ENCODE data around the gene TELO2.

TELO2 gene

DNA sequence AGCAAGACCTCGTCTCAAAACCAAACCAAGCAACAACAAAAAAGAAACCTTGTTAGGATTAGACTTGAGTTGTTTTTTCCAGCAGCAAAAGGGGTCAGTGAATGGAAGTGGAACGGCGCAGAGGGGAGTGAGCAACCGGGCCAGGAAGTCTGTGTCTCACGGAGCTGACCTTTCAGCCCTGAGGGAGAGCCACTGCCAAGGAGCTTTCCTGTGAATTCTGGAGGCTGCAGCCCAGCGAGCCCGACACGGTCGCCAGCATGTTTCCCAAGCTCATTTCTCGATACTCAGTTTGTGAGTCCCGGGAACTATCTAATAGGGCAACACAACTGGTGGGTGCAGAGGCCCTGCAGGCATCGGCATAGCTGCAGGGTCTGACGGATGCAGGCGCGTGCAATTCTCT, 19.6 kb downstream of the TELO2 start:
- DNase-seq (ENCODE audit: low spot score) (no peak), FAIRE-seq (no peak)

DNA sequence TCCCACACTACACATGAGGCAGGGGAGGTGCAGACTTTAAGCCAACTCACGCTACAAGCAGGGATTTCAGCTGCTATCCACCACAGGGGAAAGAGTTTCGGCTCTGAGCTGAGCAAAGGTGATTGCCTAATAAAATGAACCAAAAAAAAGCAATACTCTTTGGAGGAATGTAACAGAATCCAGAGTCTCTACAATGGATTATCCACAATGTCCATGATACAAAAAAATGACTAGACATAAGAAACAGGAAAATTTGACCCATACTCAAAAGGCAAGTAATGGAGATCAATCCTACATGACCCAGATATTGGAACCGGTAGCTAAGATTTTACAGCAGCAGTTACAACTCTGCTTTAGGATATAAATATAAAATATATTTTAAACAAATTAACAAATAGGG, 21.3 kb downstream of the TELO2 start:
- no peak for DNase-seq (ENCODE audit: low spot score)
- no peak for FAIRE-seq

DNA sequence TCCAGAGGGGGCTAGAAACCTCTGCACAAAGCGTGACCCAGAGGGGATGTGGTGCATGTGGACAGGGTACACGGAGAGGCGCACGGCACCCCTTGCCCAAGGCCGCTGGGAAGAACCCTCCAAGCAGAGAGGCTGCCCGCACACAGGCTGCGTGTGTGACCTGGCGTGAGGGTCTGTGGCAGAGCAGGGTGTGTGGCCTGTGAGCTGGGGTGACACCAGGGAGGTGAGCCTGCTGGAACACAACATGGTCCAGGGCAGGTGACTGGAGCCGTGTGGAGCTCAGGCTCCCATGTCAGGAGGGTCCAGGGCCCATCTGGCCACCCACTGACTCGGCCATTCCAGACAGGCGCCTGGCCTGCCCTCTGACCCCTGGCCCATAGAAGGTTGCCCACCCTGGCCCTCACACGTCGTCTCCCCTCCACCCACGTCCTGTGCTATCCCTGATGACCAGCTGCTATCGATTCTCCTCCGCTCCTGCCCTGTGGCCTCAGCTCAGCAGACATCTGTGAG, 25.5 kb downstream of the TELO2 start:
- no peak for DNase-seq (ENCODE audit: low spot score)
- FAIRE-seq: no peak

DNA sequence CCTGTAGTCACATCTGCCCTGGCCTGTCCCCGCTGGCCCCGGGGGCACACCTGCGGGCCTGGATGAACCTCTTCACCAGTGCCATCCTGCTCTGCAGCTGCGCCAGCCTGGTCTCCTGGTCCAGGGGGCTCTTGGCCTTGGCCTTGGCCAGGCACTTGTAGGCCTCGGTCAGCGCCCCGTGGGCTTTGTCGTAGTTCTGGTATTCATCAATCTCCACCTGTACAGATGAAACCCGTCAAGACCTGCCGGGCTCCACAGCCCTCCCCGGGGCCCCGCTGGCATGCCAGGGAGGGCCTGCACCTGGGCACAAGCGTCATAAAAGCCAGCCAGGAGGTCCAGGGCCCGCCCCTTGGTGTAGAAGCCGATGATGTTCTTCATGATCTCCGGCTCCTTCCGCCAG, 26.7 kb downstream of the TELO2 start:
- no peak for DNase-seq (ENCODE audit: low spot score)
- no peak for FAIRE-seq

DNA sequence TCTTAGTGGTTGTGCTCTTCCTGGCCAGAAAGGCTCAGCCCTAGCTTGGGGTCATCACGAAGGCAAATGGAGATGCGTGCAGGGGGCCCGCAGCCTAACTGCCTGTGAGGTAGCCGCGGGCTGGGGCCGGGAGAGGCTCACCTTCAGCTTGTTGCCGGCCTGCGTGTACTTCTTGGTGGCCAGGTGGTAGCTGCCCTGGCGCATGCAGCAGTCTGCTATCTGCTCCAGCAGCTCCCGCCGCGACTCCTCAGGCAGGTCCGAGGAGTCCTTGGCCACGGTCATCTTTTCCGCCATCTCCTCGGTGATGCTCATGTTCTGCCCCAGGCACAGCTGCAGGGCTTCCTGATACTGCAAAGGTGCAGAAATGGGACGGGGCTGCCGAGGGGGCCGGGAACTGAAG, 27.3 kb downstream of the TELO2 start:
- DNase-seq (ENCODE audit: low spot score) (no peak), FAIRE-seq (no peak)

DNA sequence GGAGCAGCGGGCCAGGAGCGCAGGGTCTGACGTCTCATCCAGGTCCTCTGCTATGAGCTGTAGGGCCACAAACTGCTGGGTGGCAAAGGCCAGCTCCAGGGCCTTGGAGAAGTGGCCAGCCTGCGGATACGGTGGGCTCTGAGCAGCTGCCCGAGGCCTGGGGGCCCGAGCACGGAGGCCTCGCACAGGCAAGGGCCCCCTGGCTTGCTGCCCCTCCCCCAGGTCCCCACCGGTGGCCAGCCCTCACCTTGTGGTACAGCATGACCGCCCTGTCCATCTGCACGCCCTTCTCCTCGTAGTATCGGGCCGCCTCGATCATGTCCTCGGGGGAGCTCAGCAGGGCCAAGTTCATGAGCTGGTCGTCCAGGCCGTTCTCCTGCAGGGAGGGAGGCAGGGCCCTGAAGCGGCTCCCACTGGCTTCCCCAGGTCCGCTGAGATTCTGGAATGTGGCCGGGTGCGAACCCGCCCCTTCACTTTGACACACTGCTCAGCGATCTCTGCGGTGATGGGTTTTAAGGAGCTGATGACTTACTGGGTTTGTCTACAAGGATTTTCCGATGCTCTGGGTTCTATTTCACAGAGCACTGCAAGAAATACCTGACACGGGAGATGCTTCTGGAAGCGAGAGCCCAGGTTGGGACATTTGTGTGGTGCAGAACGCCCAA, 30.6 kb downstream of the TELO2 start:
- FAIRE-seq: no peak
- no peak for DNase-seq (ENCODE audit: low spot score)

DNA sequence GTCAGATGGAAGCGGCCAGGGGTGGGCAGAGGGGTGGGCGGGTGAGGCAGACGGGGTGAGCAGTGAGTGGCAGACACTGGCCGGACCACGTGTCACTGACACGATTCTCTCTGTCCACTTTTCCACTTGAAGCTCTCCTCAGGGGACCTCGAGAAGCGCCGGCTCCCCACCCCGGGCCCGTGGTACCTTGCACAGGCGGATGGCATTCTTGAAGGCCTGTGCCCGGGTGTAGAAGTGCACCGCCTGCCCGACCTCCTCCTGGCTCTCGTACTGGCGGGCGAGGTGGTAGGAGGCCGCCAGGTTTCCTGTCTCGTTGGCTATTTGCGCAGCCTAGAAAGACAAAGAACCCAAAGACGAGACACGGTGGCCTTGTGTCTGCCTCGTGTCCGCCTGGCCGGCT, 31.2 kb downstream of the TELO2 start:
- no peak for DNase-seq (ENCODE audit: low spot score)
- FAIRE-seq: no peak

DNA sequence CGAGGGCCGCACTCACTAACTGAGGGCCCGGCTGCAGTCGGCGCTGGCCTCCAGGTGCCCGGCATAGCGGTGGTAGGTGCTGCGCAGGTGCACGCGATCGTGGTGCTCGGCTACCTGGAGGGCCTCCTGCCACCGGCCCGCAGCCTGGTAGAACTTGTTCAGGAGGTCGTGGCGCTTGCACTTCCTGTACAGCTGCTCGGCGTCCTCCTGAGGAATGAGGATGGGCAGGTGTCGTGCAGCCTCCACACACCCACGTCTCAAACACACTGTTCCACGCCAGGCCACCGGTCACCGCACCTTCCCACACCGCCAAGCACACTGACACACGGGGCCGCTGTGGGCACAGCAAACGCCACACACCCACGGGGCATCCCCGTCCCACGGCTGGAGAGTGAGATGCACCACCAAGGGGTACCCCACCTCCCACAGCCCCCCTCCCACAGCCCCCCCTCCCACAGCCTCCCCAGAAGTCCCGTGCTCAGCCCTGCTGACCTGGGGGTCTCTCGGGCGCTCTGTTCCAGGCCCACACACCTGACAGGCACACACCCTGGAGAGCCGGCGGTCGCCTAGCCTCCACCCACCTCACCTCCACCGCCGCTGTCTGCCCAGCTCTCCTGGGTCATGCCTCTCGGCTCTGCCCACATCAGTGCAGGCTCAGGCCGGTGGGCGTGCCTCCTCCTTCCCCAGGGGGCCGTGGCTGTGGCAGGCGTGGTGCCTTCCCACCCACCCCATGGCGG, 32.9 kb downstream of the TELO2 start:
- no peak for FAIRE-seq
- no peak for DNase-seq (ENCODE audit: low spot score)

DNA sequence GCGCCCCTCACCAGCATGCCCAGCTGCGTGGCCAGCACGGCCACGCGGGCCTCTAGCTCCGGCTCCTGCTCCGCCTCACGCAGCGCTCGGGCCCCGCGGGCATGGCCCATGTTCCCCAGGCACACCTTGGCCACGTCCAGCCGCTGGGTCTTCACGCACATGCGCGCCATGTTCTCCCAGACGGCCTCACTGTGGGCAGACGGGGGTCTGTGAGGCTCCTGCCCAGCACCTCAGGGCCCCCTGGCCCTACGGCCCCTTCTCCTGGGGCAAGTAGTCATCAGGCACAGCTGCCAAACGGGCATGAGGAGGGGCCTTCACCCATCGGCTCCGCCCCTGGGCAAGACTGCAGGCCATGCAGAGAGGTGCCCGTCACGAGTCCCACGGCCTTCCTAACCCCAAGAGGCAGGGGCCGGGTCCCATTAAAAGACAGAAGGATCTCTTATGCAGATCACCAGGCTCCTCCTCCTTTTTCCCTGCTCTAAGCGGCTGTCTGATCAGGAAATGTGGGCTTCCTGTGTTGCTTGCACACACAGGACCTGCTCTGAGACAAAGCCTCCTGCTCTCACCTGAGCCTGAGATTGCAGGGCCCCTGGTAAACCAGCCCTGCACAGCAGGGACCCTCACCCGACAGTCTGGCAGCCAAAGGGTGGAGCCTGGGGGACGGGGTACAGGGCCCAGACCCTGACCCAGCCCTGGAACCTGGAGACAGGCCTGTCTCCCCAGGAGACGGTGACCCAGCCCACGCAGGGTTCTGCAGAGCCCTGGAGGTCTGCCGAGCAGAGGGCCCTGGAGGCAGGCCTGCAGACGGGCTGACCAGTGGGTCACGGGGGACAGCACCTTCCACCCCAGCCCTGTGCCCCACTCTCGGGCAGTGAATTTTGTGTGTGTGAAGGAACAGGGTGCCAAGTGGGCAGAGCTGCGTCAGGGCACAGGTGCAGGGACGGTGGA, 33.7 kb downstream of the TELO2 start:
- DNase-seq (ENCODE audit: low spot score) (no peak), FAIRE-seq (no peak)

DNA sequence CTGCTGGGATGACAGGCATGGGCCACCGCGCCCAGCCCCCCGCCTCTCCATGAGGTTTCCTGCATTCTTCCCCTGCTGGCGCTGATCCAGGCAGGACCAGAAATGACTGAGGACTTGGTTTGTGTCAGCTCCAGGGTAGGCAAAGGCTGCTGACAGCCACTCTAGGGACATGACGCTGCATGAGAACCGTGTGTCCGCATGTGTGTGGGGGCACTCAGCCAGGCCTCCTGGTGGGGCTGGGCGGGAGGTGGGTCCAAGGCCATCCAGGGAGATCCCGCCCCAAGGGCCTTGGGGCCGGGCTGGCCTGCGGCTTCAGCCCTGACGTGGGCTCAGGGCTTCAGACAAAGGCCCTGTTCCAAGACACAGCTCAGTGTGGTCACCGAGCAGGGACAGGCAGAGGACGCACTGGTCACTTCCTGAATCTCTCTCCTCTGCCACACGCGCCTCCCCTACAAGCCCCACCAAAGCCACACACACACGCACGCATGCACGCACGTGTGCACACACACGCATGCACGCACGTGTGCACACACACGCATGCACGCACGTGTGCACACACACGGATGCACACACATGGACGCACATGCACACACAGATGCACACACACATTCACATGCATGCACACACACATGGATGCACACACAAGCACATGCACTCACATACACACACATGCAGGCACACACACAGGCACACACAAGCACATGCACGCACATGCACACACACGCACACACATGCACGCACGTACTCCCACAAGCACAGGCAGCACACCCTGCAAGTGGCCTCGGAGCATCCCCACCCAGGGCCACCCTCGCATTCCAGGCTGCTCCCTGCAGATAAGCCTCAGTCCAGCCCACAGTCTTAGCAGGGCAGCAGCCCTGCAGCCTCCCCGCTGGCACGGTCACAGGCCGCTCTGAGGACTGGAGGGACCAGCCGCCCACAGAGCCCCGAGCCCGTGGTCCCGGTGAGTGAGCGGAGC, 35.0 kb downstream of the TELO2 start:
- FAIRE-seq: no peak

DNA sequence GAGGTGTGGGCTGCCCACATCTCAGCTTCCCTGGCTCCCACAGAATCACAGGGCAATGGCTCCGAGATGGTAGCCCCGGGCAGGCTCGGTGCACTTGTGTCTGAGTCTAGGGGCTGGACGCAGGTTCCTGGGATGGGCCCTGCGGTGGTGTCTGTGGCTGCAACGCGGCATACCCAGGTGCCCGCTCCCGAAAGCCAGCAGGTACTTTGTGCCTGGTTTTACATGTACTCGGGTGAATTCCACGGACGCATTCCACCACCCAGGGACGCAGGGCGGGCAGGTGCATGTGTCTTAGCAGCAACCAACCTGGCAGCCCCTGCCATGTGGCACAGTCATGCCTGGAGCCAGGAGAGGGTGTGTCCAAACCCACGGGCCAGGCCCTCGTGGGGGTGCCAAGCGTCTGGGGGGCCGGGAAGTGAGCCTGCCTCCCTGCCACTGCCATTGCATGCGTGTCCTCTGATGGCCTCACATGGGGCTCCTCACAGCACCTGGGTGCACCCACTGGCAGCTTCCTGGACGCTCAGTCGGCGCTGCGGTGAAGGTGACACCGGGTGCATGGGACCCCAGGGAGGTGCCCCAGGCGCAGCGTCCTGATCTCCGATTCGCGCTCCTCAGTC, 35.9 kb downstream of the TELO2 start:
- FAIRE-seq (no peak), DNase-seq (ENCODE audit: low spot score) (no peak)

More for the DNA sequence above, 35.0 kb downstream of the TELO2 start:
- no peak for DNase-seq (ENCODE audit: low spot score)

DNA sequence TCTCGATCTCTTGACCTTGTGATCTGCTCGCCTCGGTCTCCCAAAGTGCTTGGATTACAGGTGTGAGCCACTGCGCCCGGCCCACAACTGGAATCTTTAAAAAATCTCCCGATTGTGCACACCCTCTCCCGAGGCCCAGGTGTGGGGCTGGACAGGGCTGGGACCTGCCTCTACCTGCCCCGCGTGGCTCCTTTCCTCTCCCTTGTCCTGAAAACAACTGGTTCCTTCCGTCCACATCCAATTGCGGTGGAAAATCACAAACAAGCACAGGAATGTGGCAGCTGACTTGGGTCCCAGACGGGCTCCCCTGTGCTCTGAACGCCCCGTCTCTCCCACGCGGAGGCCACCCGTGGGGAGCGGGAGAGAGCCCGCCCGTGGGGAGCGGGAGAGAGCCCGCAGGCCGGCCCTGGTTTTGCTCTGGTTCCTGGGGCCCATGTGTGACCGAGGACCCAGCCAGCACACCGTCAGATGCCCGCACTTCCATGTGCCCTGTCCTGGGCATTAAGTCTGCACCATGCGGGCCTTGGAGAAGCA, 37.3 kb downstream of the TELO2 start:
- FAIRE-seq (no peak), DNase-seq (ENCODE audit: low spot score) (no peak)

DNA sequence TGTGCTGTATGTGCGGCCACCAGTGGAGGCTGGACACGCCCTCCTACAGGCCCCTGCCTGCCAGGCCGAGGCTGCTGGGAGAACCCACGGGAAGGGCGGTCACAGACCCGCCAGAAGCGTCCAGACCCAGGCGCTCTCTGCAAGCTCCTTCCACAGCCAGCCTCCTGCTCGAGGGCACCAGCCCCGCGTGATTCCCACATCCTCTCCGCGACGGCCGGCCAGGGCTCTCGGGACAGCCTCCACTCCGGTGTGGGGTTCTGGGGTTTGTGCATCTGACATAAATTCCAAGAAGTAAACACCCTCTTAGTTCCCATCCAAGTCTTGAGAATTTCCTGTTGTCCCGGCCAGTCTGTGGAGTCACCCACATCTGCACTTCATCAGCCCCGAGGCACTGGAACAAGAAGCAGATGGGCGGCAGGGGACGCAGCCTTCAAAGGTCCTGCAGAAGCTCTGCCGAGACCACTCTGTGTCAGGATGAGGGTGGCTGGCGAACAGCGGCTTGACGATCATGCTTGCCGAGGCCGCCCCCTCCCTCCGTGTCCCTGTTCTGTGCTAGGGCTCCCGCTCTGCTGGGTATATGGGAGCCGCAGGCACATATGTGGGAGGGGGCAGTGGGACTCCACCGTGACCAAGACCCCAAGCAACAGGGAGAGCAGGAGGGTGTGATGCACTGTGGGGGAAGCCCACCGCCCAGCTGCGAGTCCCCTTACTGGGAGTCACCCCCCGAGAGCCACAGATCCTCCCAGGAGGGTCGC, 37.9 kb downstream of the TELO2 start:
- FAIRE-seq (no peak), DNase-seq (ENCODE audit: low spot score) (no peak)

DNA sequence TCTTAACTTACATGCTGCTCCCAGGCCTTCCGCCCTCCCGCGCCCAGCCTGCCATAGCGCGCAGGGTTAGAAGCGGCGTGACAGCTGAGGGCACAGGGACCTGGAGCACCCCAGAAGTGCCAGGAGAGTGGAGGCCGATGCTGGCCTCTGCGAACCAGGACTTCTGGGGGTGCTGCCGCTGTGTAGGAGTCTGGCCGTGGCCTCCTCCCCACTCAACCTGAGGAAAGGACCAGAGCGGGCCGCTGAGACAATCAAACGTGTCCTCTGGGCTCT, 38.4 kb downstream of the TELO2 start:
- DNase-seq (ENCODE audit: low spot score): no peak
- FAIRE-seq: no peak

DNA sequence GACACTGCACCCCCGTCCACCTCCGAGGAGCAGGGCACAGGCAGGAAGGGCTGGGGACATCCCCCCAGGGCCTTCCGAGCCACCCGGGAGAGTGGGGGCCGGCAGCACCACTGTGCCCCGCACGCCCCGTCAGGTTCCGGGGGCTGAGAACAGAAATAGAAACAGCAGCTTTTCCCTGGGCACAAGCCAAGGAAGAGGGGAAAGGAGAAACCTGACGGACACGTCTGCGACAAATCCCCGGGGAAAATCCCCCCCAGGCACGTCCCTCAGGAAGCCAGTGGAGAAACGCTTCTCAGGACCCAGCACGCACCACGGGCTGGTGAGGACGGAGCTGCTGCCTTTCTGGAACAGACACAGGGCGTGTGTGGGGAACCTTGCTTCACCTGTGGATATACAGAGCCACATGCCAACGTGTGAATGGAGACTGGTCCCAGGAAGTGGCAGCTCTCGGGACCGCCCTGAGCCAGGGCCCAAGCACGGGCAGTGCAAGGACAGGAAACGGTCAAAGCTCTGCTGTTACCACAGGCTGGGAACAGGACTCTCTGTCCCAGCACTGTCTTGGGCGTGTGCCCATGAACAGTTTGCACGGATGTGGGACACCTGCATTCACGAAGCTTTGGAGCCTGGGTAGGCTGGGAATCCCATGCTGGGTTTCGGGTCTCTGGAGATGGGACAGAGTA, 39.1 kb downstream of the TELO2 start:
- DNase-seq (ENCODE audit: low spot score) (no peak), FAIRE-seq (no peak)

DNA sequence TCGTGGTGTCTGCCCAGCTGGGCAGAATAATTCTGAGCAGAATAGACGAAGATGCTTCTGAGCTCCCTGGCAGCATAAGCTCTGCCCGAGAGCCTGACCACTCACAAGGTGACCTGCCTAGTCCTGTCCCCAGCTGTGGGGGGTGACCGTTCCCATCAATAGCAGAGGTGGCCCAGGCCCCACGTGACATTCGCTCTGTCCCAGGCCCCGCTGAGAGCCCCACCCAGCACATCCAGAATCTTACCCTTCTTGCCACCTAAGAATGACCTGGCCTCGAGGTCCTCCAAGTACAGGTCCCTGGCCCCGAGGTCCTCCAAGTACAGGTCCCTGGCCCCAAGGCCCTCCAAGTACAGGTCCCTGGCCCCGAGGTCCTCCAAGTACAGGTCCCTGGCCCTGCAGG, 39.6 kb downstream of the TELO2 start:
- FAIRE-seq (no peak), DNase-seq (ENCODE audit: low spot score) (no peak)

DNA sequence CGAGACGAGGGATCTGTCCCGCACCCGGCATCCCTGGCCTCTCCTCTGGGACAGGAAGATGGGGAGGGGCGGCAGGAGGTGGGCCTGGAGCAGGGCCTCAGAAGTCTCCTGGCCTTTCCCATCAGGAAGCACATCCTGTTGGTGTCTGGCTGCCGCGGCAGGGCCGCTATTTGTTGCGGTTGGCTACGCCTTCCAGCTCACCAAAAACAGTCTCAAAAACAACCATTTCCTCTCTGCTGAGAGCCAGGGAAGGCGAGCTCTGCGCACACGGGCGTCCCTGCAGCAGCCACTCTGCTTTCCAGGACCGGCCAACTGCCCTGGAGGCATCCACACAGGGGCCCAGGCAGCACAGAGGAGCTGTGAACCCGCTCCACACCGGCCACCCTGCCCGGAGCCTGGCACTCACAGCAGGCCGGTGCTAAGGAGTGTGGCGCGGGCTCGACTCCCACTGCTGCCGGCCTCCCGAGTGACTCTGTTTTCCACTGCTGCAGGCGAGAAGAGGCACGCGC, 40.3 kb downstream of the TELO2 start, which contains the start of gene TMEM204:
Gene TMEM204, plus strand, starts transcription at position 224 of the 509 bp plus-strand sequence. CDS start 610 bp downstream, outside the sequence.
- no peak for FAIRE-seq

More for the DNA sequence above, 40.3 kb downstream of the TELO2 start, which contains the start of gene TMEM204:
- no peak for DNase-seq (ENCODE audit: low spot score)
